Activated CD4-positive, alpha-beta T cell treated with anti-CD3 and anti-CD28 coated beads, Interleukin-10, Interleukin-2, amounts not matched to agents 100 ng/mL and 50 ng/mL, durations not matched to agents 16 hours and 8 hours (primary cell): ENCODE results near the gene PIP4K2B.

ENCODE experiments used
- DNase-seq: peaks from one replicate; pipeline ENCODE4 v3.0.0-alpha.2; 2020

PIP4K2B gene

GRCh38 chr17:38777641-38778250, 21.6 kb downstream of the PIP4K2B start:
- DNase-seq: no peak

- no peak for DNase-seq
Observed at GRCh38 chr17:38773258-38773657, 26.1 kb downstream of the PIP4K2B start.

- DNase-seq: no peak
Observed at GRCh38 chr17:38768417-38768816, 30.9 kb downstream of the PIP4K2B start.

- no peak for DNase-seq
Observed at GRCh38 chr17:38766341-38766740, 33.0 kb downstream of the PIP4K2B start.

GRCh38 chr17:38762231-38762630, 37.1 kb downstream of the PIP4K2B start:
- no peak for DNase-seq

- peak; percentile 49 for DNase-seq
Observed at GRCh38 chr17:38761612-38762011, 37.7 kb downstream of the PIP4K2B start.

GRCh38 chr17:38753071-38753506, 46.3 kb downstream of the PIP4K2B start:
- DNase-seq: no peak

GRCh38 chr17:38752308-38753070, 46.9 kb downstream of the PIP4K2B start, which contains the start of gene PSMB3:
PSMB3 (plus strand) TSS chr17:38752741; CDS start chr17:38752827, 86 bp downstream.
- DNase-seq: peak; percentile 100

GRCh38 chr17:38751808-38752307, 47.5 kb downstream of the PIP4K2B start:
- peak; percentile 84 for DNase-seq

GRCh38 chr17:38751144-38751807, 48.1 kb downstream of the PIP4K2B start:
- DNase-seq: no peak

GRCh38 chr17:38750312-38751121, 48.8 kb downstream of the PIP4K2B start:
- peak; percentile 30 for DNase-seq

- DNase-seq: no peak
Observed at GRCh38 chr17:38750044-38750311, 49.4 kb downstream of the PIP4K2B start.

- DNase-seq: peak; percentile 34
Observed at GRCh38 chr17:38749223-38750043, 49.9 kb downstream of the PIP4K2B start.

GRCh38 chr17:38748892-38749222, 50.5 kb downstream of the PIP4K2B start:
- no peak for DNase-seq

- no peak for DNase-seq
Observed at GRCh38 chr17:38748149-38748891, 51.0 kb downstream of the PIP4K2B start, which contains the start of gene PCGF2. PCGF2 (minus strand) TSS chr17:38748336; CDS start chr17:38740402, 7,934 bp downstream.

- DNase-seq: no peak
Observed at GRCh38 chr17:38747463-38748148, 51.8 kb downstream of the PIP4K2B start.

- no peak for DNase-seq
Observed at GRCh38 chr17:38746849-38747462, 52.4 kb downstream of the PIP4K2B start.

GRCh38 chr17:38746004-38746848, 53.1 kb downstream of the PIP4K2B start:
- no peak for DNase-seq

- no peak for DNase-seq
Observed at GRCh38 chr17:38745545-38745944, 53.8 kb downstream of the PIP4K2B start.
